ENCODE measurements around the gene OTOG. TPM values are rescaled to one million over a fixed set of nuclear protein-coding genes. Genes with fewer than 3 reads are reported as not detected.
A peak's percentile ranks its signal among the peaks of the same experiment; 100 is the strongest.

Gene OTOG
- total RNA-seq, result under 1 TPM in 1 of 4 donors, not detected in 3; 0.09 TPM

- Histone ChIP-seq H3K27ac (no peak within 1 kb of the TSS), H3K4me1 (peaks cover 0 to 6% (median 0%) of the 10 kb centered on the region in 4 donors), H3K4me3 (no peak within 1 kb of the TSS), H3K36me3 (no peaks in the 10 kb centered on the region), H3K9me3 (no peaks in the 10 kb centered on the region), H3K27me3 (no peaks in the 10 kb centered on the region)
- no peak for TF ChIP-seq CTCF (IDR thresholded peaks at IDR 0.05)
- no peak for TF ChIP-seq POLR2A (IDR thresholded peaks at IDR 0.05)
- no peak for DNase-seq
Measured at GRCh38 chr11:17547051-17547577, at the start of gene OTOG. OTOG (plus strand) TSS chr11:17547259; CDS start chr11:17547373, 114 bp downstream.

- Histone ChIP-seq H3K4me3 (no peak overlapping the region), H3K9me3 (no peaks in the 10 kb centered on the region), H3K27ac (no peak overlapping the region), H3K36me3 (peaks cover 0 to 24% (median 0%) of the 10 kb centered on the region in 3 donors), H3K27me3 (no peaks in the 10 kb centered on the region), H3K4me1 (no peaks in the 10 kb centered on the region)
- peak in 1 of 3 donors; percentile 51 for DNase-seq
- TF ChIP-seq POLR2A (IDR thresholded peaks at IDR 0.05) (no peak), CTCF (IDR thresholded peaks at IDR 0.05) (no peak)
Measured at GRCh38 chr11:17498058-17498457, 49.0 kb upstream of the OTOG start.

- Histone ChIP-seq H3K27me3 (no peaks in the 10 kb centered on the region), H3K27ac (no peak overlapping the region), H3K9me3 (no peaks in the 10 kb centered on the region), H3K36me3 (peaks cover 0 to 24% (median 0%) of the 10 kb centered on the region in 3 donors), H3K4me1 (no peaks in the 10 kb centered on the region), H3K4me3 (no peak overlapping the region)
- DNase-seq, result peak in 1 of 3 donors; percentile 46
- no peak for TF ChIP-seq POLR2A (IDR thresholded peaks at IDR 0.05)
- TF ChIP-seq CTCF (IDR thresholded peaks at IDR 0.05), result no peak
Measured at GRCh38 chr11:17498475-17498874, 48.6 kb upstream of the OTOG start.

- TF ChIP-seq CTCF (IDR thresholded peaks at IDR 0.05) (no peak), POLR2A (IDR thresholded peaks at IDR 0.05) (no peak)
- no peak overlapping the region for H3K4me3 ChIP-seq
- H3K27ac ChIP-seq, result no peak overlapping the region
- DNase-seq, result no peak
- H3K36me3 ChIP-seq, result peaks cover 0 to 24% (median 0%) of the 10 kb centered on the region in 3 donors
- H3K9me3 ChIP-seq, result no peaks in the 10 kb centered on the region
- H3K27me3 ChIP-seq, result no peaks in the 10 kb centered on the region
- H3K4me1 ChIP-seq, result no peaks in the 10 kb centered on the region
Measured at GRCh38 chr11:17500673-17501072, 46.4 kb upstream of the OTOG start.

GRCh38 chr11:17502630-17503029 lies 44.4 kb upstream of the OTOG start:
- H3K27ac ChIP-seq, result no peak overlapping the region
- peaks cover 0 to 16% (median 0%) of the 10 kb centered on the region in 3 donors for H3K36me3 ChIP-seq
- no peaks in the 10 kb centered on the region for H3K27me3 ChIP-seq
- no peak overlapping the region for H3K4me3 ChIP-seq
- no peak for DNase-seq
- TF ChIP-seq CTCF (IDR thresholded peaks at IDR 0.05) (no peak), POLR2A (IDR thresholded peaks at IDR 0.05) (no peak)
- H3K4me1 ChIP-seq, result no peaks in the 10 kb centered on the region
- no peaks in the 10 kb centered on the region for H3K9me3 ChIP-seq

Data from Peyer's patch (tissue), 4 donors.